Adrenal gland (tissue), 5 donors: ENCODE data around the gene KRTAP9-2.

Experiments used
- CTCF ChIP-seq, 6 experiments: fragments of 450-650 bp in 4 of 6; fragments of 200-600 bp in 2 of 6; sonication (generic) in 1 of 6; IDR thresholded peaks; 1 replicate in 5 of 6; 2 replicates in 1 of 6; pipeline versions ENCODE4 v1.5.1 to v1.8.0; 2016 to 2021; ENCODE audit warnings: antibody characterized with exemption in 6 of 6, mild to moderate bottlenecking in 2 of 6, moderate library complexity in 1 of 6
- POLR2A ChIP-seq, 2 donors: fragments of 450-650 bp; IDR thresholded peaks; one replicate each; pipeline ENCODE4 v1.6.1; 2017; ENCODE audit warnings: antibody characterized with exemption in 2 of 2, mild to moderate bottlenecking in 2 of 2, moderate library complexity in 1 of 2
- donor health status: DM: no; HTN: no; CAD: no.

GRCh38 chr17:41265078-41265477, 38.6 kb downstream of the KRTAP9-2 start, which contains the start of gene KRTAP9-6:
- TF ChIP-seq CTCF (IDR thresholded peaks at IDR 0.05): no peak
- no peak for TF ChIP-seq POLR2A (IDR thresholded peaks at IDR 0.05)
